Measurements from ENCODE around the gene SLC2A14.
"Not testable (repeated sequence)": the region's sequence is repeated elsewhere in the genome, so short reads cannot be mapped to it uniquely, and the experiment has no call there.

- not testable (repeated sequence) for TF ChIP-seq POLR2AphosphoS5 (IDR thresholded peaks at IDR 0.05; ENCODE audit: low read depth, low read length); TAF1 (IDR thresholded peaks at IDR 0.05; ENCODE audit: low read depth, low read length); POLR2A (IDR thresholded peaks at IDR 0.05; ENCODE audit: low read depth, low read length); SPI1 (IDR thresholded peaks at IDR 0.05; ENCODE audit: low read depth, low read length); PAX5 (IDR thresholded peaks at IDR 0.05; ENCODE audit: insufficient read depth, low read length, severe bottlenecking)
Measured at GRCh38 chr12:7881736-7882120, 9.0 kb upstream of the SLC2A14 start.
